Smooth muscle cell (in vitro differentiated cells): ENCODE data around the gene PTPRZ1. TPM values are rescaled to one million over a fixed set of nuclear protein-coding genes. Genes with fewer than 3 reads are reported as not detected.

Experiments
- DNase-seq: peaks from one replicate; lab custom pipeline; 2025; ENCODE audit not compliant: unreplicated experiment; lab: John Stamatoyannopoulos, UW
- H2AFZ ChIP-seq: fragments of 200-600 bp; sonication (generic); 2 replicates; pipeline ENCODE4 v1.6.0; 2016; ENCODE audit warnings: antibody characterized with exemption, low read depth, mild to moderate bottlenecking
- H3F3A ChIP-seq: fragments of 200-600 bp; sonication (generic); 2 replicates; pipeline ENCODE4 v1.6.0; 2017; ENCODE audit warnings: antibody characterized with exemption, low read depth
- H3K27ac ChIP-seq: fragments of 200-600 bp; sonication (generic); 2 replicates; pipeline ENCODE4 v1.5.1; 2016; ENCODE audit warnings: low read depth, mild to moderate bottlenecking
- H3K27me3 ChIP-seq: fragments of 200-600 bp; sonication (generic); 2 replicates; pipeline ENCODE4 v1.6.1; 2016; ENCODE audit warnings: low read depth, mild to moderate bottlenecking
- H3K36me3 ChIP-seq: fragments of 200-600 bp; sonication (generic); 2 replicates; pipeline ENCODE4 v1.5.1; 2016; ENCODE audit warnings: low read depth
- H3K4me1 ChIP-seq: fragments of 200-600 bp; sonication (generic); 2 replicates; pipeline ENCODE4 v1.5.1; 2016; ENCODE audit warnings: low read depth
- H3K4me2 ChIP-seq: fragments of 200-600 bp; sonication (generic); 2 replicates; pipeline ENCODE4 v1.6.0; 2016; ENCODE audit warnings: mild to moderate bottlenecking
- H3K4me3 ChIP-seq: fragments of 200-600 bp; sonication (generic); 2 replicates; pipeline ENCODE4 v1.5.1; 2016; ENCODE audit warnings: mild to moderate bottlenecking
- H3K79me2 ChIP-seq: fragments of 200-600 bp; sonication (generic); 2 replicates; pipeline ENCODE4 v1.6.0; 2016; ENCODE audit warnings: low read depth, mild to moderate bottlenecking
- H3K9ac ChIP-seq: fragments of 200-600 bp; sonication (generic); 2 replicates; pipeline ENCODE4 v1.6.0; 2016; ENCODE audit warnings: low read depth
- H3K9me3 ChIP-seq: fragments of 200-600 bp; sonication (generic); replicated peaks from 2 replicates; pipeline ENCODE4 v1.5.1; 2016; ENCODE audit warnings: low read depth
- H4K20me1 ChIP-seq: fragments of 200-600 bp; sonication (generic); 2 replicates; pipeline ENCODE4 v1.6.0; 2016; ENCODE audit warnings: low read depth
- WGBS: methylation state at CpG from one replicate; pipeline ENCODE4 v1.1.7; 2016; ENCODE audit warnings: low lambda C conversion rate; 5-methylcytosine and 5-hydroxymethylcytosine counted together
- polyA plus RNA-seq: library from polyadenylated mRNA; unstranded; fragments of >200 nt; fragmentation: Nextera tagmentation; extraction: Ambion mirVana; gene quantifications from 2 replicates; pipeline ENCODE4 v1.2.1, GENCODE V29; 2016
- total RNA-seq: library from RNA; depleted of rRNA; stranded (reverse); fragments of >200 nt; gene quantifications from 2 replicates; pipeline ENCODE4 v1.2.3, GENCODE V29; 2014
- TF ChIP-seq, protein P1 (sequence below): fragments of 200-600 bp; sonication (generic); IDR thresholded peaks from 2 replicates; pipeline ENCODE4 v1.5.1; 2017; ENCODE audit warnings: borderline replicate concordance, mild to moderate bottlenecking, antibody characterized with exemption; ENCODE audit not compliant: insufficient read depth, poor library complexity, severe bottlenecking

Gene PTPRZ1
- total and polyA plus RNA-seq, 2 experiments from 2014 or later = 0.56 to 3.1 TPM

DNA sequence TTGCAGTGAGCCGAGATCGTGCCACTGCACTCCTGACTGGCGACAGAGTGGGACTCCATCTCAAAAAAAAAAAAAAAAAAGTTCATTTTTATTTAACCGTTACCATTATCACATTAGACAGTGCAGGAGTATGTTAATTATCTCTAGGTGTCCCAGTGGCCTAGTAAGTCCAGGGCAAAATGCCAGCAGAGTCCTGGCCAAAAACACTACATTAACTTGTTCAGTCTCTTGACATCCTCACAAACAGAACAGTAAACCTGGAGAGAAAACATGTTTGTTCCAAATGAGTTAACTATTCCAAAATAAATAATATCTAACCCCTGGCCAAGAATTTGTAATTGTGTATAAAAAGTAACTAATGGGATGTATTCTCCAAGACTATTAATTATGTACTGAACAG is 43.2 kb downstream of the PTPRZ1 start:
- Histone ChIP-seq H3K4me3 (no peak overlapping the region), H3K79me2 (no peaks in the 10 kb centered on the region), H3K4me1 (peaks cover 17% of the 10 kb centered on the region), H3K9ac (no peak overlapping the region), H3K27ac (no peak overlapping the region), H4K20me1 (no peaks in the 10 kb centered on the region), H3K27me3 (no peaks in the 10 kb centered on the region), H3F3A (no peaks in the 10 kb centered on the region), H3K4me2 (no peak overlapping the region), H3K36me3 (no peaks in the 10 kb centered on the region), H2AFZ (no peak overlapping the region), H3K9me3 (no peaks in the 10 kb centered on the region)
- 91% methylated on average over 4 of the region's 4 CpGs for WGBS
- DNase-seq = no peak
- TF ChIP-seq, protein P1, sequence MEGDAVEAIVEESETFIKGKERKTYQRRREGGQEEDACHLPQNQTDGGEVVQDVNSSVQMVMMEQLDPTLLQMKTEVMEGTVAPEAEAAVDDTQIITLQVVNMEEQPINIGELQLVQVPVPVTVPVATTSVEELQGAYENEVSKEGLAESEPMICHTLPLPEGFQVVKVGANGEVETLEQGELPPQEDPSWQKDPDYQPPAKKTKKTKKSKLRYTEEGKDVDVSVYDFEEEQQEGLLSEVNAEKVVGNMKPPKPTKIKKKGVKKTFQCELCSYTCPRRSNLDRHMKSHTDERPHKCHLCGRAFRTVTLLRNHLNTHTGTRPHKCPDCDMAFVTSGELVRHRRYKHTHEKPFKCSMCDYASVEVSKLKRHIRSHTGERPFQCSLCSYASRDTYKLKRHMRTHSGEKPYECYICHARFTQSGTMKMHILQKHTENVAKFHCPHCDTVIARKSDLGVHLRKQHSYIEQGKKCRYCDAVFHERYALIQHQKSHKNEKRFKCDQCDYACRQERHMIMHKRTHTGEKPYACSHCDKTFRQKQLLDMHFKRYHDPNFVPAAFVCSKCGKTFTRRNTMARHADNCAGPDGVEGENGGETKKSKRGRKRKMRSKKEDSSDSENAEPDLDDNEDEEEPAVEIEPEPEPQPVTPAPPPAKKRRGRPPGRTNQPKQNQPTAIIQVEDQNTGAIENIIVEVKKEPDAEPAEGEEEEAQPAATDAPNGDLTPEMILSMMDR = no peak

DNA sequence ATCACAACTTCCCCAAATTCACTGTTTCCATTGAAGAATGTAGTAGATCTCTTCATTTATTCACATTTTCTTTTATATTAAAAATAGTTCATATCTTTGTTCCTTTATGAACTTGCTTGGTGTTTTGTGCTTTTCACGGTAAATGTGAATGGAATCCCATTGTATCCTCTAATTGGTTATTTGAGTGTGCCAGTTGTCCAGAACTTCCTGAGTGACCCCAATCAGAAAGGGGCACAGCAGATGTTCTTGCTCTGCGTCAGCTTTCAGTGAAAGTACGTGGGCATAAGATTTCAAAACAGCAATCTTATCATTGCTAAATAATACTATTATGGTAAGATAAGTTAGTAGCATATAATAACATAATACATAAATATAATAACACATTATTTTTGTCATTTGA is 47.0 kb downstream of the PTPRZ1 start:
- H3K27me3 ChIP-seq = peaks cover 12% of the 10 kb centered on the region
- no peaks in the 10 kb centered on the region for H3K79me2 ChIP-seq
- TF ChIP-seq, protein P1 = no peak
- no peaks in the 10 kb centered on the region for H4K20me1 ChIP-seq
- no peaks in the 10 kb centered on the region for H3K9me3 ChIP-seq
- no peak overlapping the region for H2AFZ ChIP-seq
- no peak for DNase-seq
- H3F3A ChIP-seq = no peaks in the 10 kb centered on the region
- WGBS = 96% methylated on average over 3 of the region's 3 CpGs
- H3K9ac ChIP-seq = no peak overlapping the region
- H3K4me2 ChIP-seq = no peak overlapping the region
- no peaks in the 10 kb centered on the region for H3K36me3 ChIP-seq
- H3K4me3 ChIP-seq = no peak overlapping the region
- H3K4me1 ChIP-seq = peaks cover 25% of the 10 kb centered on the region
- no peak overlapping the region for H3K27ac ChIP-seq

DNA sequence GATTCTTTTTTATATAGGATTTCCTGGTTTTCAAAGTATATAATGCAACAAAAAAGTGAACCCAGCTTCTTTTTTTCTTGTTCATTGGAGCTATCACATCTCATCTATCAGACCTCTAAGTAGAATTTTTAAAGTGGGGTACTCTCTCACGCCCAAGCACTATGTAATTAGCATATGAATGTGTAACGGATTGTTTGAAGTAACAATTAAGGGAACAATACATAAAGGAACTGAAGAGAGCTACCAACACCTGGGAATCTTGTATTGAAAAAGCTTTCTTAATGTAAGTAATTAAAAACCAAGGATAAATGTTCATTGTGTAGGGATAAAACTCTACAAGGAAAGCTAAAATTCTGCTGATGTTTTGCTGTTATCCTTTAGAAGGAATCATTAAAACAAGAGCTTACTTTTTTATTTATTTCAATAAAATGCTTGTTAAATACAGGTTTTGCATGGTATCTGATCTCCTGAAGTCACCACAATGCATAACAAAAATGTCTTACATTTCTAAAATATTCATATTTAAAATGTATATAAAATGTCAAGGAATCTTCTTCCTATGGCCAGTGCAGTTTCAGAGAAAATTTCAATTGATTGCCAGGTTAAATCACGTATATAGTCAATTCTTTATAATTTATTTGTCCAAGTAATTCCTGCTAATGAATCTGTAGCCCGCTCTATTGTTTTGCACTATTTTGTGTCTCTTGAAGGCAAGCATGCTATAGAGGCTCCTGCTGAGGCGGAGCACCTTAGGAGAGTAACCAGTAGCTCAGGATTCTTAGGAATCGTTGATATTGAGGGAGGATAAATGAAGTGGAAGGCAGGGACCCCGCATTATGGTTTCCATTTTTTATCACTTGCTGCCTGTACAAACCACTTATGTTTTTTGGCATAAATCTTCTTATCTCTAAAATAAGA is 51.6 kb downstream of the PTPRZ1 start:
- H3K4me1 ChIP-seq = peaks cover 30% of the 10 kb centered on the region
- H3K9ac ChIP-seq = no peak overlapping the region
- no peaks in the 10 kb centered on the region for H3K79me2 ChIP-seq
- H3K36me3 ChIP-seq = no peaks in the 10 kb centered on the region
- H3K27me3 ChIP-seq = peaks cover 22% of the 10 kb centered on the region
- no peaks in the 10 kb centered on the region for H3F3A ChIP-seq
- no peak overlapping the region for H3K27ac ChIP-seq
- H4K20me1 ChIP-seq = no peaks in the 10 kb centered on the region
- H3K4me2 ChIP-seq = no peak overlapping the region
- DNase-seq = no peak
- 50% methylated on average over 7 of the region's 7 CpGs for whole genome bisulfite sequencing
- H2AFZ ChIP-seq = no peak overlapping the region
- TF ChIP-seq, protein P1 = no peak
- H3K4me3 ChIP-seq = no peak overlapping the region
- no peaks in the 10 kb centered on the region for H3K9me3 ChIP-seq
